H7 (cell line): Measurements from ENCODE around the gene CKAP2L. TPM values are rescaled to one million over a fixed set of nuclear protein-coding genes. Genes with fewer than 3 reads are reported as not detected.
A peak's percentile ranks its signal among the peaks of the same experiment; 100 is the strongest.

Experiments
- DNase-seq: peaks from one replicate; pipeline ENCODE4 v3.0.0; 2012
- H3K27me3 ChIP-seq: 2 replicates; pipeline ENCODE4 v1.6.0; 2011; ENCODE audit warnings: mild to moderate bottlenecking, low read length; ENCODE audit not compliant: control insufficient read depth, insufficient read depth
- H3K36me3 ChIP-seq: replicated peaks from 2 replicates; pipeline ENCODE4 v1.5.1; 2011; ENCODE audit warnings: low read length; ENCODE audit not compliant: control insufficient read depth, insufficient read depth
- H3K4me3 ChIP-seq: 2 replicates; pipeline ENCODE4 v1.5.1; 2011; ENCODE audit warnings: low read depth, mild to moderate bottlenecking, control low read depth, low read length, moderate library complexity; ENCODE audit not compliant: insufficient read depth
- total RNA-seq: library from RNA; depleted of rRNA; stranded (reverse); fragments of >200 nt; shearing (Covaris generic); gene quantifications from 2 replicates; pipeline ENCODE4 v1.2.3, GENCODE V29; 2014; rRNA removed

The CKAP2L gene
- total RNA-seq = 14.9 and 24.8 TPM in 2 replicates

- DNase-seq = peak; percentile 95
- Histone ChIP-seq H3K27me3 (no peaks in the 10 kb centered on the region), H3K4me3 (peak within 1 kb of the TSS; percentile 91), H3K36me3 (peaks cover 4% of the 10 kb centered on the region)
Measured at GRCh38 chr2:112764071-112765044, at the start of gene CKAP2L. CKAP2L (minus strand) TSS chr2:112764609; CDS start chr2:112764598, 11 bp downstream.

DNA sequence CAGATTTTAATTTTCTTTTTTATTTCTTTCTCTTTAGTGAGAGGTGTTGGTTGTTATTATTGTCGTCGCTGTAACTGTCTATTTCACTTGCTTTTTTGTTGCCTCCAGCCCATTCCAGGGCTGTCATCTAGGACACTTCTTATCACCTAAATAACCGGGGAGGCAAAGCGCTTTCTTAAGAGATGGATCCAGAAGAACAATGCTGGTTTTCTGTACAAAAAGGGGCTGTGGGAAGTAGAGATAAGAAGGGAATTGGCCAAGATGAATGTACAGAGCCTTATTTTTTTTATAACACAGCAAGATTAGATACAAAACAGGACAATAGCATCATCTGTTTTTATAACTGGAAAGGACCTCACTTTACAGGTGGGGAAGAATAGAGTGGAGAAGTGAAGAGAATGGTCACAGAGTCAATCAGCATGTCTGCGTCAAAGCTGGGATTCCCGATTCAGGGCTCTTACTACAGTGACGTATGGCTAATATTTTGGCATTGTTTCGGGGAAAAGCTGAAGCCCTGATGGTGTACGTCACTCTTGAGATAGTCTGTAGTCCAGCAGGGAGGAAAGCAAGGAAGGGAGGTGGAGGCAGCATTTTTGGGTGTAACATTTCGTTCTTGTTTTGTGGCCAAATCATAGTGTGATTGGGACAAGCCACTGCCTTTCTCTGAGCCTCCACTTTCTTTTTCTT, 49.0 kb upstream of the CKAP2L start:
- Histone ChIP-seq H3K4me3 (no peak overlapping the region), H3K36me3 (no peaks in the 10 kb centered on the region), H3K27me3 (no peaks in the 10 kb centered on the region)
- no peak for DNase-seq

DNA sequence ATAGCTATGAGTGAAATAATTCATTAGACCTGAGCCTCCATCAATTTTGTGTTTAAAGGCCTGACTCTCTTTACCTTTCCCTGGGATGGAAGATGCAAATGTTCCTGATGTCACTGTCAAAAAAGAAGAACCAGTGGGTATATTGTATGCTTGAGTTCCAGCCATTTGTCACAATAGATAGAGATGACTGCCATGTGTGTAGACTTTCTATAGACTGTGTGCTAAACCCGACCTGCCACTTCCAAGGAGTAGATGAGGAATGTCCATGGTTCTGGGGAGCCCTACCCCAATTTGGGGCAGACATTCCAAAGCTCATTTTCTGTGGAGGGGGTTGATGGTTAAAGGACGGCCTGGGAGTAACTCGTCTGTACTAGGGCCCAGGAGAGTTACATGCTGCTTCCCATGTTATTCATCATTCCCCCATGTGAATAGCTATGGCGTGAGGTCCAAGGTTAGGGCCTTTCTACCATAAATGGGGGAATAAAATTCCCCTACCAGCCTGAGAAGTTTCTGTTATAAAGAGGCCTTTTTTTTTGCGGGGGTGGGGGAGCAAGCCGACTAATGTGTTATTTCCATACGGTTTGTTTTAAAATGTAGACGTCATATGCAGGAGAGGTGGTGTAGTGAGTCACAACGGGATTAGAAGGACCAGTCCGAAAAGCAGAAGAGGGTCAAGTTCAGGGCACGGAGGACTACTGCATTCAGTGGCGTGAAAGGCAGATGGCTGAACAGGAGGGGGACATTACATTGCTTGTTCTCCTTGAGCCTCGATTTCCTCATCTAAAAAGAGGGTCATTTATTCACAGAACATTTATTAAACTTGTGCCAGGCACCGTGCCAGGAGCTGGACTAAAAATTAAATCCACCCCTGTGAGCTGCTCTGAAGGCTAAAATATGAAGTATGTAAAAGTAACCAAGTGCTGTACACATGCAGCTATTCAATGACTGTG, 48.2 kb upstream of the CKAP2L start:
- H3K27me3 ChIP-seq = no peaks in the 10 kb centered on the region
- DNase-seq = no peak
- H3K4me3 ChIP-seq = no peak overlapping the region
- H3K36me3 ChIP-seq = no peaks in the 10 kb centered on the region

DNA sequence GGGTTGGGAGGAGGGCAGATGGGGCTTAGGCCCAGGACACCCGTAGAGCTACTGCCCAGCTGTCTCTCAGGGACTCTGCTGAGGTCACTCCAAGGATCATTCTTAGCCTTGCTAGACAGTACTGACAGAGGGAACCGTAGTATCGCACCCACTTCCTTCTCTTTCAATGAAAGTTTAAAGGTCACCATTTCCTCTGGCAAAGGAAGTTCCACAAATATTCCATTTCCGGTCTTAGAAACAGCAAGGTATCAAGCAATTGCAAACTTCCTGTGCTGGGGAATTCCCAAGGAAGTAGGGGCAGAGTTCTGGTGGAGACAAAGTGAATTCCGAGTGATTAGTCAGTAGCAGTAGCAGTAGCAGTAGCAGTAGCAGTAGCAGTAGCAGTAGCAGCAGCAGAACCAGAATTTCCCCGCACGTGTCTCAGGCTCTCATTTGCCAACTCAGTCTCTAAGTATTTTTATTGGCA, 47.5 kb upstream of the CKAP2L start:
- no peak for DNase-seq

DNA sequence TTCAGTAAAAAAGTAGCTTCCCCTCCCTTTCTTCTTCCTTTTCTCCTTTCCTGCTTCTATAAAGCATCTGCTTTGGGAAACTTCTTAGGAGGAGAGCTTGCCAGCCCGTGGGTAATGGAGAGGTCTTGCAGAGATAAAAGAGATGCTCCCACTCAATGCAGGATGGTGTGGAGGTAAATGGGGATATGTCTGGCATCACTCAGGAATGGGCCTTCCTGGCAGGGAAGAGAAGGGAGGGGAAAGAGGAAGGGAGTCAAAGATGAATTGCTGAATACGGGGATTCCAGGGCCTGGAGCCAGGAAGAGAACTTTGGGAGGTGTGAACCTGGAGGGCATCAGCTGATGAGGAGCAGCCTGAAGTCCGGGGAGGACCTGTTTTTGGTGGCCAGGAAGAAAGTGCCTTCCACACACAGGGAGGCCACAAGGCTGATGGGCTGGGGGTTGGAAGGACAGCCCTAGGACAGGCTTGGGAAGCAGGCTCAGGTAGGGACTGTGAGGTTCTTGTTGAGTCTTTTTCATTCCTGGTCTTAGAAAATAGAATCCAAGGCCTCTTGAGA, 46.9 kb upstream of the CKAP2L start:
- no peak for DNase-seq
- no peaks in the 10 kb centered on the region for H3K27me3 ChIP-seq
- H3K36me3 ChIP-seq = no peaks in the 10 kb centered on the region
- H3K4me3 ChIP-seq = no peak overlapping the region

More for the DNA sequence above, 47.5 kb upstream of the CKAP2L start:
- no peaks in the 10 kb centered on the region for H3K27me3 ChIP-seq
- H3K4me3 ChIP-seq = no peak overlapping the region
- no peaks in the 10 kb centered on the region for H3K36me3 ChIP-seq

GRCh38 chr2:112809112-112809511, 44.7 kb upstream of the CKAP2L start:
- no peak overlapping the region for H3K4me3 ChIP-seq
- H3K36me3 ChIP-seq = no peaks in the 10 kb centered on the region
- no peaks in the 10 kb centered on the region for H3K27me3 ChIP-seq
- no peak for DNase-seq

DNA sequence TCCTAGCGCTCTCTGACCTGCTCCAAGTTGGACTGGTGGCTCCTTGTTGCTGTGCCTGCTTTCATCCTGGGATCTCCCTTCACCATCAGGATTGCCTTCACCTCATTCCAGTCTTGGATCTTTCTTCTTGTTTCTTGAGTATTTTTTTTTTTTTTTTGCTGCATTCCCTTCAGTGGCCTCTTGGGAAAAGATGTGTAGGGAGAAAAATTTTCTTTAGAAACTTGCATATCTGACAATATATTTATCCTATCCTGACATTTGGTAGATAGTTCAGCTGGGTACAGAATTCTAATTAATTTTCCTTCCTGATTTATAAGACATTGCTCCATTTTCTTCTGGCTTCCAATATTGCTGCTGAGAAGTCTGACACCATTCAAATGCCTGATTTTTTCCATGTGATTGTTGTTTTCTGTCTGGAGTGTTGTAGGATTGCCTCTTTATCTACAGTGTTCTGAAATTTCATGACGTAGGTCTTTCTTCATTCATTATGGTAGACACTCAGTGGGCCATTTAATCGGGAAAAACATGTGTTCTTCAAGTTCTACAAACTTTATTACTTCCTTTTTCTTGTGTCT, 42.9 kb upstream of the CKAP2L start:
- H3K36me3 ChIP-seq = no peaks in the 10 kb centered on the region
- H3K27me3 ChIP-seq = no peaks in the 10 kb centered on the region
- no peak overlapping the region for H3K4me3 ChIP-seq
- DNase-seq = no peak

DNA sequence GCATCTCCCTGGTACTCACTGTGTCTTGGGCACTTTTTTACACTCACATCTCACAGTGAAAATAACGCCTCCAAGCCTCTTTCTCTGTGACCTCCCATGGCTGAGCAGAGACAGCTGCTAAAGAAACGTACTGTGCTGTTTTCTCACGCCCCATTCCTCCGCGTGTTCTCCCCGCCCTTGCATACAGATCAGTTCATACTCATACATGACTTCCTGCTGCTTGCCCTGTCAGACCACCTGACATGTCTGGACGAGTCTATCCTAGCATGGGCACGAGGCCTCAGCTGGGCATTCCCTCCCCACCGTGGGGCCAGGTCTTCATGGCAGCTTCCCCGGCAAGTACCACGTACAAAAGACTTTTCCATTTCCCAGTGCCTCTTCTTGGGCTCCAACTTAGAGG, 41.1 kb upstream of the CKAP2L start:
- no peak for DNase-seq
- H3K36me3 ChIP-seq = no peaks in the 10 kb centered on the region

DNA sequence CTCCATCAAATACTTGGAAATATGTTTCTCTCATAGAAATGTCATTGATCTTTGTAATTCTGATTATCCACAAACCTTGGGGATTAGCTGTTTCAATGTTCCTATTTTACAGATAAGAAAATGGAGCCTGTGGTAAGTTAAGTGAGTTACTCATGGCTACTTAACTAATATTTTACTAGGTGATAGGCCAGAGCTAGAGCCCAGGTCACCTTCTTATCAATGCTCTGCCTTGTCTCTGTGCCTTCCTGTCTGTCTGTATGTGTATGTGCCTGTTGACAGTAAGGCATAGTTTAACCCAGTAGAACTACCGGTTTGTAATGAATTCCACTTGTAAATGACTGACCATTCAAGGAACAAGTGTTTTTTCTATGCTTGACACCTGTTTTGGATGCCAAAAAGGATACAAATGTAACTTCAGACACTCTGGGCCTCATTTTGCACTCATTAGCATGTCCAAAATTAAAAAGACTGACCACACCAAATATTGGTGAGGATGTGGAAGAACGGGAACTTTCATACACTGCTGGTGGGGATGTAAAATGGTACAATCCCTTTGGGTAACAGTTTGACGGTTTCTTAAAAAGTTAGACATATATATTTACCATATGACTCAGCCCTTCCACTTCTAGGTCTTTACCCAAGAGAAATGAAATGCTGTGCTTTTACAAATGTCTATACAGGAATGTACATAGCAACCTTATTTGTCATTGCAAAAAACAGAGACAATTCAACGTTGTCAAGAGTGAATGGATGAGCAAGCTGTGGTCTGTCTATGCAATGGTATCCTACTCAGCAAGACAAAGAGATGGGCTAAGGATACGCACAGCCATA, 39.5 kb upstream of the CKAP2L start:
- Histone ChIP-seq H3K27me3 (no peaks in the 10 kb centered on the region), H3K4me3 (no peak overlapping the region), H3K36me3 (no peaks in the 10 kb centered on the region)
- no peak for DNase-seq

More for the DNA sequence above, 41.1 kb upstream of the CKAP2L start:
- H3K27me3 ChIP-seq = no peaks in the 10 kb centered on the region
- H3K4me3 ChIP-seq = no peak overlapping the region

GRCh38 chr2:112800881-112801583, 36.6 kb upstream of the CKAP2L start:
- no peaks in the 10 kb centered on the region for H3K36me3 ChIP-seq
- H3K27me3 ChIP-seq = no peaks in the 10 kb centered on the region
- H3K4me3 ChIP-seq = no peak overlapping the region
- no peak for DNase-seq

GRCh38 chr2:112798979-112799975, 34.9 kb upstream of the CKAP2L start:
- H3K36me3 ChIP-seq = no peaks in the 10 kb centered on the region
- DNase-seq = no peak
- H3K4me3 ChIP-seq = no peak overlapping the region
- no peaks in the 10 kb centered on the region for H3K27me3 ChIP-seq
